Measurements from ENCODE around the gene FRMD5.
A peak's percentile ranks its signal among the peaks of the same experiment; 100 is the strongest.

FRMD5 gene

GRCh38 chr15:44093836-44094235, 101.2 kb downstream of the FRMD5 start:
- no peak overlapping the region for H3K4me3 ChIP-seq (replicated peaks; ENCODE audit: low read depth, low read length)
- TF ChIP-seq CTCF (IDR thresholded peaks at IDR 0.05; ENCODE audit: low read depth, low read length, missing control alignments) = no peak
- DNase-seq (ENCODE audit: extremely low read depth, low read depth) = no peak

DNA sequence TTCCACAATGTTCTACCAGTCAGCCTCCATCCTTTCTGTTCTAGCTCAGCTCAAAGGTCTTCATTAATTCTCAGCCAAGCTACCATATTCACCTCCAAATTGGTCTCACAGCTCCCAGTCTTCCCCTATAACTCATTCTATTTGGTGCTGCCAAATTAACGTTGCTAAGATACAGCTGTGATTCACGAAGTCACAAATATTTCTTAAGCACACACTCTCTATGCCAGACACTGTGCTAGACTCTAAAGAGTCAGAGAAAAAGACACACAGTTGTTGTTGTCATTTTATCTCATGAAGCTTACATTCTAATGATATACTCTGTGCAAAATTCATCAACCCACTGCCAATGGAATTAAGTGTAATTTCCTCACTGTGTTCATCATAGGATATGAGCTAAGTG, 102.8 kb downstream of the FRMD5 start:
- no peak overlapping the region for H3K4me3 ChIP-seq (replicated peaks; ENCODE audit: low read depth, low read length)
- TF ChIP-seq CTCF (IDR thresholded peaks at IDR 0.05; ENCODE audit: low read depth, low read length, missing control alignments) = no peak
- no peak for DNase-seq (ENCODE audit: extremely low read depth, low read depth)

- peak; percentile 62 for DNase-seq (ENCODE audit: extremely low read depth, low read depth)
Observed at GRCh38 chr15:44087578-44088465, 107.2 kb downstream of the FRMD5 start.

DNA sequence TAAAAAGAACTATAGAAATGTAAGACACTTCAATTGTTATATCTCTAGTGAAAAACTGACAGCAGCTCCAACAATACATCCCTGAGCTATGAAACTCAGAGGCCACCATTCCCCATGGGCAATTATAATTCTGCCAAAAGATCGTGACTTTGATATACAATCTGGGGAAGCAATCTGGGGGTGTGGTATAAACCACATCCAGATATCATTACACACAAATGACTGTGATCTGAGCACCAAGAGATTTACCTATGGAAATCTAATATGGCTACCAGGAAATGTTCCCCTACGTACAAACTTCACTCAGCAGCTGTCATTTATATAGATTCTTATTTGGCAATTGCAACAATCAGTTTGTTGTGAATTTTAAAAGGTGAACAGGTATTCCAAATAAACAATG, 110.3 kb downstream of the FRMD5 start:
- no peak overlapping the region for H3K4me3 ChIP-seq (replicated peaks; ENCODE audit: low read depth, low read length)
- no peak for DNase-seq (ENCODE audit: extremely low read depth, low read depth)
- TF ChIP-seq CTCF (IDR thresholded peaks at IDR 0.05; ENCODE audit: low read depth, low read length, missing control alignments) = no peak

More at GRCh38 chr15:44087578-44088465, 107.2 kb downstream of the FRMD5 start:
- no peak for TF ChIP-seq CTCF (IDR thresholded peaks at IDR 0.05; ENCODE audit: low read depth, low read length, missing control alignments)
- no peak overlapping the region for H3K4me3 ChIP-seq (replicated peaks; ENCODE audit: low read depth, low read length)

DNA sequence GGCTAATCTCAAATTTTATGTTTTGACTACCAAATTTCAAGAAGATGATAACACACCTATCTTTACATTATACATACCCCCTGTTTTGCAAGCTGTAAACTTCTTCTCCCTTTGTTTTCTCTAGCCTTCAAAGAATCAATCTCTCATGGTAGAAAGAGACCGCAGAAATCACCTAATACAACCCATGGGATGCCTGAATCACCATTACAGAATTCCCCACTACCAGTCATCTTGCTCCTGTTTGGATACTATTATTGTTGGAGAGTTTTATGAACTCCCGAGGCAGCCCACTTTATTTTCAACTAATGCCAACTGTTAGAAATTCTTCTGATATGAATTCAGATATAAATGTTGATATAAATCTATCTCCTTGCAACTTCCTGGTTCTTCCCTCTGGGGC, 110.9 kb downstream of the FRMD5 start:
- DNase-seq (ENCODE audit: extremely low read depth, low read depth) = no peak
- no peak overlapping the region for H3K4me3 ChIP-seq (replicated peaks; ENCODE audit: low read depth, low read length)
- no peak for TF ChIP-seq CTCF (IDR thresholded peaks at IDR 0.05; ENCODE audit: low read depth, low read length, missing control alignments)

- no peak for DNase-seq (ENCODE audit: extremely low read depth, low read depth)
- no peak overlapping the region for H3K4me3 ChIP-seq (replicated peaks; ENCODE audit: low read depth, low read length)
- no peak for TF ChIP-seq CTCF (IDR thresholded peaks at IDR 0.05; ENCODE audit: low read depth, low read length, missing control alignments)
Observed at GRCh38 chr15:44082558-44083157, 112.4 kb downstream of the FRMD5 start.
